HG02623 (cell line): ENCODE results near the gene EGR1.
"Not testable (repeated sequence)": the region's sequence is repeated elsewhere in the genome, so short reads cannot be mapped to it uniquely, and the experiment has no call there.

Experiments
- ATAC-seq: cut with Tn5 transposase; IDR thresholded peaks from one replicate; pipeline ENCODE4 v1.9.1; 2021; ENCODE audit warnings: moderate library complexity; ENCODE audit not compliant: unreplicated experiment

The EGR1 gene

GRCh38 chr5:138506370-138507306 lies 41.4 kb downstream of the EGR1 start:
- no peak for ATAC-seq

GRCh38 chr5:138507485-138507884 lies 42.2 kb downstream of the EGR1 start:
- ATAC-seq: not testable (repeated sequence)

GRCh38 chr5:138508958-138509357 lies 43.7 kb downstream of the EGR1 start:
- no peak for ATAC-seq

GRCh38 chr5:138514021-138514420 lies 48.7 kb downstream of the EGR1 start:
- no peak for ATAC-seq

- no peak for ATAC-seq
These were observed 50.4 kb downstream of the EGR1 start for GRCh38 chr5:138515556-138516245.

GRCh38 chr5:138517437-138517836 lies 52.2 kb downstream of the EGR1 start:
- no peak for ATAC-seq
